WTC11 (cell line): ENCODE data around the gene KNG1. TPM values are rescaled to one million over a fixed set of nuclear protein-coding genes. Genes with fewer than 3 reads are reported as not detected.
A peak's percentile ranks its signal among the peaks of the same experiment; 100 is the strongest.

Source experiments
- ATAC-seq: fragments of 200-7000 bp; cut with Tn5 transposase; 2 replicates; pipeline ENCODE4 v1.10.0; 2021; ENCODE audit warnings: mild to moderate bottlenecking, moderate library complexity
- CTCF ChIA-PET: fragments of 300-600 bp; sonication (Branson Sonifier 250); formaldehyde crosslinking; loops from one replicate; lab custom pipeline; 2021; ENCODE audit warnings: antibody characterized with exemption; lab: Charles Lee
- POLR2A ChIA-PET: fragments of 350-600 bp; sonication (Branson Sonifier 250); formaldehyde crosslinking; loops from one replicate; lab custom pipeline; 2021; ENCODE audit warnings: antibody characterized with exemption; lab: Charles Lee
- DNase-seq: peaks from one replicate; pipeline ENCODE4 v3.0.0; 2021; ENCODE audit warnings: low spot score
- H3K27ac Mint-ChIP-seq: 2 replicates; pipeline ENCODE4 v1.8.0; 2021; ENCODE audit warnings: mixed read lengths
- H3K27me3 Mint-ChIP-seq: 2 replicates; pipeline ENCODE4 v1.8.0; 2021; ENCODE audit warnings: low read depth, mild to moderate bottlenecking, moderate library complexity, mixed read lengths
- H3K36me3 Mint-ChIP-seq: 2 replicates; pipeline ENCODE4 v1.8.0; 2021; ENCODE audit warnings: mixed read lengths
- H3K4me1 Mint-ChIP-seq: 2 replicates; pipeline ENCODE4 v1.8.0; 2022; ENCODE audit warnings: mixed read lengths
- H3K4me3 Mint-ChIP-seq: 2 replicates; pipeline ENCODE4 v1.8.0; 2021; ENCODE audit warnings: mild to moderate bottlenecking, moderate library complexity, mixed read lengths
- H3K9me3 Mint-ChIP-seq: 2 replicates; pipeline ENCODE4 v1.8.0; 2021; ENCODE audit warnings: mixed read lengths
- AFF4 ChIP-seq: sonication (generic); formaldehyde crosslinking; IDR thresholded peaks from 2 replicates; pipeline ENCODE4 v1.8.1; 2023; ENCODE audit warnings: mild to moderate bottlenecking, missing genetic modification reagents, borderline replicate concordance
- ATF2 ChIP-seq: sonication (generic); formaldehyde crosslinking; IDR thresholded peaks from 2 replicates; pipeline ENCODE4 v1.8.1; 2022; ENCODE audit warnings: low read depth, missing genetic modification reagents, borderline replicate concordance
- CREB1 ChIP-seq: sonication (generic); formaldehyde crosslinking; IDR thresholded peaks from 2 replicates; pipeline ENCODE4 v1.8.0; 2023; ENCODE audit warnings: mild to moderate bottlenecking, missing genetic modification reagents
- EMX1 ChIP-seq: fragments of 250-450 bp; sonication (Bioruptor Pico); IDR thresholded peaks from 2 replicates; pipeline ENCODE4 v1.8.0; 2021; ENCODE audit warnings: mild to moderate bottlenecking
- ERG ChIP-seq: fragments of 250-450 bp; sonication (Bioruptor Pico); IDR thresholded peaks from 2 replicates; pipeline ENCODE4 v1.8.0; 2021; ENCODE audit warnings: mild to moderate bottlenecking
- ESRRA ChIP-seq: sonication (generic); formaldehyde crosslinking; IDR thresholded peaks from 2 replicates; pipeline ENCODE4 v1.8.1; 2022; ENCODE audit warnings: mild to moderate bottlenecking, missing genetic modification reagents, borderline replicate concordance
- GTF2I ChIP-seq: fragments of 250-450 bp; sonication (Bioruptor Pico); conservative IDR thresholded peaks from 2 replicates; pipeline ENCODE4 v1.4.0; 2021; ENCODE audit warnings: mild to moderate bottlenecking
- HMGA2 ChIP-seq: fragments of 250-450 bp; sonication (Bioruptor Pico); IDR thresholded peaks from 2 replicates; pipeline ENCODE4 v1.4.0; 2021; ENCODE audit warnings: mild to moderate bottlenecking, moderate library complexity
- HMGXB4 ChIP-seq: sonication (generic); formaldehyde crosslinking; IDR thresholded peaks from 2 replicates; pipeline ENCODE4 v1.8.1; 2023; ENCODE audit warnings: mild to moderate bottlenecking, moderate library complexity, missing genetic modification reagents
- IRF2 ChIP-seq: sonication (generic); formaldehyde crosslinking; IDR thresholded peaks from 2 replicates; pipeline ENCODE4 v1.8.0; 2022; ENCODE audit warnings: low read depth, missing genetic modification reagents, borderline replicate concordance
- KAT7 ChIP-seq: sonication (generic); formaldehyde crosslinking; IDR thresholded peaks from 2 replicates; pipeline ENCODE4 v1.8.1; 2023; ENCODE audit warnings: missing genetic modification reagents, mild to moderate bottlenecking, borderline replicate concordance
- MXD4 ChIP-seq: fragments of 250-450 bp; sonication (Bioruptor Pico); IDR thresholded peaks from 2 replicates; pipeline ENCODE4 v1.8.0; 2021; ENCODE audit warnings: mild to moderate bottlenecking, moderate library complexity, borderline replicate concordance
- NFATC4 ChIP-seq: fragments of 250-450 bp; sonication (Bioruptor Pico); IDR thresholded peaks from 2 replicates; pipeline ENCODE4 v1.9.0; 2021; ENCODE audit warnings: mild to moderate bottlenecking
- PRDM15 ChIP-seq: sonication (generic); formaldehyde crosslinking; IDR thresholded peaks from 2 replicates; pipeline ENCODE4 v1.8.0; 2022; ENCODE audit warnings: missing genetic modification reagents
- RORB ChIP-seq: fragments of 250-450 bp; sonication (Bioruptor Pico); IDR thresholded peaks from 2 replicates; pipeline ENCODE4 v1.9.0; 2021; ENCODE audit warnings: mild to moderate bottlenecking
- SOX15 ChIP-seq: fragments of 250-450 bp; sonication (Bioruptor Pico); IDR thresholded peaks from 2 replicates; pipeline ENCODE4 v1.9.0; 2021; ENCODE audit warnings: mild to moderate bottlenecking
- SP1 ChIP-seq: sonication (generic); formaldehyde crosslinking; conservative IDR thresholded peaks from 2 replicates; pipeline ENCODE4 v1.8.1; 2022; ENCODE audit warnings: missing genetic modification reagents
- ZBTB21 ChIP-seq: sonication (generic); formaldehyde crosslinking; IDR thresholded peaks from 2 replicates; pipeline ENCODE4 v1.8.1; 2023; ENCODE audit warnings: mild to moderate bottlenecking, missing genetic modification reagents, borderline replicate concordance
- ZNF281 ChIP-seq: sonication (generic); formaldehyde crosslinking; IDR thresholded peaks from 2 replicates; pipeline ENCODE4 v1.8.0; 2023; ENCODE audit warnings: mild to moderate bottlenecking, missing genetic modification reagents
- ZNF423 ChIP-seq: fragments of 250-450 bp; sonication (Bioruptor Pico); IDR thresholded peaks from 2 replicates; pipeline ENCODE4 v2.1.2; 2022; ENCODE audit warnings: mild to moderate bottlenecking, moderate library complexity
- total RNA-seq: library from RNA; stranded (reverse); gene quantifications from 3 replicates; pipeline ENCODE4 v1.2.3, GENCODE V29; 2021

Gene KNG1
- total RNA-seq, 1 experiment from 2014 or later: 0.13 TPM

- TF ChIP-seq PRDM15 (CRISPR knock-in tag): no peak
- TF ChIP-seq SP1 (CRISPR knock-in tag): no peak
- TF ChIP-seq HMGA2 (CRISPR knock-in tag): no peak
- no peak for TF ChIP-seq ESRRA (CRISPR knock-in tag)
- TF ChIP-seq ZNF423: no peak
- TF ChIP-seq CREB1 (CRISPR knock-in tag): no peak
Observed at GRCh38 chr3:186782542-186783057, 65.4 kb downstream of the KNG1 start (continued).

GRCh38 chr3:186783058-186783730 lies 66.0 kb downstream of the KNG1 start, which contains the start of gene EIF4A2:
EIF4A2 (plus strand) TSS chr3:186783577; CDS start chr3:186783611, 34 bp downstream.
- CTCF ChIA-PET: interaction anchor here (0.9 to 1.1 kb wide), 3 partner anchors 166 to 169 kb away, joined by 3 to 5 read pairs (median 3); no protein-coding TSS in a partner anchor
- Mint-ChIP-seq H3K36me3 (peaks cover 49% of the 10 kb centered on the region), H3K27ac (peak within 1 kb of the TSS; percentile 100), H3K27me3 (peaks cover 9% of the 10 kb centered on the region; the same call in 1 of the 2 replicates), H3K4me1 (peaks cover 40% of the 10 kb centered on the region), H3K9me3 (no peaks in the 10 kb centered on the region), H3K4me3 (peak within 1 kb of the TSS; percentile 100)
- POLR2A ChIA-PET: interaction anchor here (0.6 to 2.9 kb wide), 16 partner anchors 11 to 391 kb away, joined by 3 to 22 read pairs (median 4); partner anchors contain the start of genes DNAJB11 and RFC4
- peak; percentile 88 for DNase-seq
- peak; percentile 73 for ATAC-seq
- TF ChIP-seq MXD4 (no peak), SP1 (CRISPR knock-in tag) (no peak; the same call in 1 of the 2 replicates), AFF4 (no peak), RORB (CRISPR knock-in tag) (no peak), IRF2 (no peak), SOX15 (CRISPR knock-in tag) (no peak), ESRRA (CRISPR knock-in tag) (peak; percentile 10; the same call in 1 of the 2 replicates), GTF2I (no peak), ATF2 (CRISPR knock-in tag) (no peak), KAT7 (CRISPR knock-in tag) (no peak), EMX1 (CRISPR knock-in tag) (no peak; the same call in 1 of the 2 replicates), NFATC4 (CRISPR knock-in tag) (no peak), CREB1 (CRISPR knock-in tag) (peak; percentile 76; the same call in 1 of the 2 replicates), ZNF281 (CRISPR knock-in tag) (0 out of 2 replicates have a peak, but pooled peaks have one; percentile 14), HMGXB4 (CRISPR knock-in tag) (peak; percentile 57; the same call in 1 of the 2 replicates), ERG (CRISPR knock-in tag) (no peak), ZBTB21 (CRISPR knock-in tag) (no peak)
